ENCODE measurements around the gene PGAM5.

DNA sequence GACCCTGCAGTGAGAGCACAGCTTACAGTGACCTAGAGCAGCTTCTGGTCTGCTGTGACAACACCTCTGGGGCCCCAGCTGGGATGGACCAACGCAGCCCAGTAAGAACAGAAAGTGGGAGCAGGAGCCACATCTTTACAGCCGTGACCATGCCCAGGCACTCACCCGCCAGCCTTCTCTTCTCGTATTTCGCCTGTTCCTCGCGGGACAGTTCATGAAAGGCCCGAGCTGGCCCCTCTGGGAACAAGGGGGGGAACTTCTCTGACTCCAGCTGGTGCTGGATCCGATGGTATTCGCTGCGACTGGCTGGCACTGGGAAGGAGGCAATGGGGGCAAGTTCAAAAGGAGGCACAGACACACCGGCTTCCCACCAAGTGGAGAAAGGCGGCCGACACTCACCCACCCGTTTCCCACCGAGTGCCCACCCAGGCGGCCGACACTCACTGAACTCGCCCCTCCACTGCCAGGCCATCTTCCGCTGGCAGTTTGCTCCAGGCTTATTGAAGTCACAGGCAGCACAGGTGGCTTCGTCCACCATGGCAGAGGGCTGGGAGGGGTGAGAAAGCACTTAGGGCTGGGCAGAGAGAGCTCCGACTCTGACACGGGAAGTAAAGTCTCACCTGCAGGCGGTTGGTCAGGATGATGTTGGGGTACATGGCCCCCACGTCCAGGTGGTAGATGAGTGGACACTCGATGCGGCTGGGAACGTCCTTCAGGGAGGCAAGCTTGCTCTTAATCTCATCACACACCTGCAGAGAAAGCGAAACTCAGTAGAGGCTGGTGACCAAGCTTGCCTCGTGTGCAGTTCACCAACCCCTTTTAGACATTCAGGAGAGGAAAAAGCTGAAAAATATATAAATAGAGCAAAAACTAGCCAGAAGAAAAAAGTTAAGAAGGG lies 42.2 kb upstream of the PGAM5 start:
- TF ChIP-seq CTCF (IDR thresholded peaks at IDR 0.05; ENCODE audit: poor library complexity) (no peak), EZH2phosphoT487 (IDR thresholded peaks at IDR 0.05; ENCODE audit: low read depth, severe bottlenecking, unreplicated experiment) (no peak), EZH2 (IDR thresholded peaks at IDR 0.05; ENCODE audit: borderline replicate concordance) (no peak)
